Parathyroid adenoma (tissue), 2 donors: ENCODE results near the gene MMEL1.

ENCODE experiments used
- H2AFZ ChIP-seq: fragments of 300-600 bp; sonication (generic); one replicate; pipeline ENCODE4 v1.7.0; 2017; ENCODE audit warnings: antibody characterized with exemption, mild to moderate bottlenecking
- H3K27ac ChIP-seq: fragments of 300-600 bp; sonication (generic); one replicate; pipeline ENCODE4 v1.7.0; 2017
- H3K27me3 ChIP-seq: fragments of 300-600 bp; sonication (generic); one replicate; pipeline ENCODE4 v1.7.0; 2017; ENCODE audit warnings: low read length; ENCODE audit not compliant: control insufficient read depth, insufficient read depth
- H3K36me3 ChIP-seq: fragments of 300-600 bp; sonication (generic); one replicate; pipeline ENCODE4 v1.7.0; 2017; ENCODE audit warnings: low read length; ENCODE audit not compliant: control insufficient read depth, insufficient read depth
- H3K4me1 ChIP-seq: fragments of 300-600 bp; sonication (generic); one replicate; pipeline ENCODE4 v1.7.0; 2017; ENCODE audit warnings: control low read depth
- H3K4me2 ChIP-seq: fragments of 300-600 bp; sonication (generic); one replicate; pipeline ENCODE4 v1.7.0; 2017; ENCODE audit warnings: low read length
- H3K4me3 ChIP-seq: fragments of 300-600 bp; sonication (generic); one replicate; pipeline ENCODE4 v1.7.0; 2017; ENCODE audit warnings: low read depth, low read length
- H3K79me2 ChIP-seq: fragments of 300-600 bp; sonication (generic); one replicate; pipeline ENCODE4 v1.7.0; 2017; ENCODE audit warnings: control low read depth
- H3K9ac ChIP-seq: fragments of 300-600 bp; sonication (generic); one replicate; pipeline ENCODE4 v1.7.0; 2017; ENCODE audit warnings: mild to moderate bottlenecking
- H3K9me3 ChIP-seq: fragments of 300-600 bp; sonication (generic); one replicate; pipeline ENCODE4 v1.7.0; 2017; ENCODE audit warnings: low read length; ENCODE audit not compliant: control insufficient read depth
- CTCF ChIP-seq: fragments of 300-600 bp; sonication (generic); IDR thresholded peaks from one replicate; pipeline ENCODE4 v1.7.0; 2017; ENCODE audit warnings: antibody characterized with exemption, mild to moderate bottlenecking
- donor health status: primary hyperparathyroidism.

MMEL1 gene

GRCh38 chr1:2584686-2585317 lies 48.0 kb downstream of the MMEL1 start:
- no peaks in the 10 kb centered on the region for H3K36me3 ChIP-seq
- peak overlapping the region; percentile 90 for H3K27ac ChIP-seq
- no peak for TF ChIP-seq CTCF
- H3K4me2 ChIP-seq: peak overlapping the region; percentile 98
- peaks cover 7% of the 10 kb centered on the region for H3K4me1 ChIP-seq
- no peaks in the 10 kb centered on the region for H3K27me3 ChIP-seq
- no peaks in the 10 kb centered on the region for H3K79me2 ChIP-seq
- H3K4me3 ChIP-seq: peak overlapping the region; percentile 89
- H3K9me3 ChIP-seq: no peaks in the 10 kb centered on the region
- peak overlapping the region; percentile 46 for H2AFZ ChIP-seq
- H3K9ac ChIP-seq: peak overlapping the region; percentile 35

GRCh38 chr1:2583871-2584351 lies 48.9 kb downstream of the MMEL1 start:
- H3K4me1 ChIP-seq: peaks cover 7% of the 10 kb centered on the region
- no peaks in the 10 kb centered on the region for H3K9me3 ChIP-seq
- TF ChIP-seq CTCF: no peak
- H2AFZ ChIP-seq: peak overlapping the region; percentile 69
- H3K4me2 ChIP-seq: peak overlapping the region; percentile 68
- H3K9ac ChIP-seq: no peak overlapping the region
- H3K79me2 ChIP-seq: no peaks in the 10 kb centered on the region
- H3K27me3 ChIP-seq: no peaks in the 10 kb centered on the region
- no peaks in the 10 kb centered on the region for H3K36me3 ChIP-seq
- H3K4me3 ChIP-seq: peak overlapping the region; percentile 34
- H3K27ac ChIP-seq: peak overlapping the region; percentile 90

GRCh38 chr1:2583331-2583791 lies 49.5 kb downstream of the MMEL1 start:
- Histone ChIP-seq H3K36me3 (no peaks in the 10 kb centered on the region), H2AFZ (peak overlapping the region; percentile 69), H3K9me3 (no peaks in the 10 kb centered on the region), H3K27ac (peak overlapping the region; percentile 90), H3K27me3 (no peaks in the 10 kb centered on the region), H3K9ac (no peak overlapping the region), H3K4me2 (peak overlapping the region; percentile 68), H3K4me1 (peaks cover 12% of the 10 kb centered on the region), H3K79me2 (no peaks in the 10 kb centered on the region), H3K4me3 (peak overlapping the region; percentile 34)
- TF ChIP-seq CTCF: no peak

GRCh38 chr1:2582391-2582790 lies 50.4 kb downstream of the MMEL1 start:
- Histone ChIP-seq H3K36me3 (no peaks in the 10 kb centered on the region), H3K27me3 (no peaks in the 10 kb centered on the region), H3K27ac (no peak overlapping the region), H3K4me1 (peaks cover 13% of the 10 kb centered on the region), H3K4me3 (no peak overlapping the region), H3K9me3 (no peaks in the 10 kb centered on the region), H3K4me2 (no peak overlapping the region), H3K9ac (no peak overlapping the region), H3K79me2 (no peaks in the 10 kb centered on the region), H2AFZ (no peak overlapping the region)
- TF ChIP-seq CTCF: no peak

GRCh38 chr1:2580691-2581090 lies 52.1 kb downstream of the MMEL1 start:
- Histone ChIP-seq H3K36me3 (no peaks in the 10 kb centered on the region), H3K4me2 (no peak overlapping the region), H3K27ac (no peak overlapping the region), H2AFZ (no peak overlapping the region), H3K79me2 (no peaks in the 10 kb centered on the region), H3K9me3 (no peaks in the 10 kb centered on the region), H3K4me1 (peaks cover 13% of the 10 kb centered on the region), H3K27me3 (no peaks in the 10 kb centered on the region), H3K4me3 (no peak overlapping the region), H3K9ac (no peak overlapping the region)
- no peak for TF ChIP-seq CTCF
